DMS53 (cell line): ENCODE results near the gene ICA1L.

Experiments used
- DNase-seq: peaks from one replicate; lab custom pipeline; 2025; lab: John Stamatoyannopoulos, UW

ICA1L gene

DNA sequence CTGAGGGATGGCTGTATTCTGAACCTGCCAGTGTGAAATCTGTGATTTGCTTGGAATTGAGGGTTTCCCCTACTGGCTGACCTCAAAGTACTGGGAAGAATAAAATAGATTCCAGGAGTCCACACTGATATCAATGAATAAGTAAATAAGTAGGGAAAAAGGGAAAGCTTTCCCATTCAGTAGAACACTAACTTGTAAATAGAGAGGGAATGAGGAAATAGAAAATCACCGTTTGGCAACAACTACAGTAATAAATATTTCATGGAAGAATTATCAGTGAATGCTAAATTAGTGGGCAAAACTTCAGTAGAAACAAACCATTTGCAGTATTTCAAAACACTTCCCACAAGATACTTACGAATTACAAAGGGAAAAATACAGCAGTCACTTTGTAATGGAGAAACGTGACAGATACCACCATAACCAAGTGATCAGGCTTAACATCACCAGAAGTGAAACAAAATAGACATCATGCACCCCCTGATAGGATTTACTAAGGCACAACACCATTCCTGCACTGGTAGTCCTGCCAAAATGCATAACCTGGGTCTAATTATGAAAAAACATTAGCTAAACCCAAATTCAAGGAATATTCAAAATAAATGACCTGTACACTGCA, 88.5 kb downstream of the ICA1L start:
- no peak for DNase-seq

DNA sequence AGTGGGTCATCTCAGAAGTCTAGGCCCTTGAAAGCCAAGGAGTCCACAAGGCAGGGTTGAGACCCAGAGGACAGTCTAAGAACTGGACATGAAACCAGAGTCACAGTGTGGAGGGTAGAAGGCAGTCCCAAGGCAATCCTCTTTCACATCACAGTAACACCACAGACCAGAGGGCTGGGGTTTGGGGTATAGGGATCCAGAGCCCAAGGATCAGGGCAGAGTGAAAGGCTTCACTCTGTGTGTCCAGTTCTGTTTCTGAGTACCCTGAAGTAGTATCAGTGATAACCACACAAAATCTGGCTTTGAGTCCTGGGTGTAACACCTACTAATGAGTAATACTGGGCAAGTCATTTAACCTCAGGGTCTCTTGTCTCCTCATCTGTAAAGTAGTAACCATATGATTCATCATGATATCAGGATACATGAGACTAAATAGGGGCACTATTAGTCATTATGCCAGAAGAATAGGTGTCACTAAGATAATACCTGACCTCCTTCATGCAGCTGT, 91.0 kb downstream of the ICA1L start:
- no peak for DNase-seq

DNA sequence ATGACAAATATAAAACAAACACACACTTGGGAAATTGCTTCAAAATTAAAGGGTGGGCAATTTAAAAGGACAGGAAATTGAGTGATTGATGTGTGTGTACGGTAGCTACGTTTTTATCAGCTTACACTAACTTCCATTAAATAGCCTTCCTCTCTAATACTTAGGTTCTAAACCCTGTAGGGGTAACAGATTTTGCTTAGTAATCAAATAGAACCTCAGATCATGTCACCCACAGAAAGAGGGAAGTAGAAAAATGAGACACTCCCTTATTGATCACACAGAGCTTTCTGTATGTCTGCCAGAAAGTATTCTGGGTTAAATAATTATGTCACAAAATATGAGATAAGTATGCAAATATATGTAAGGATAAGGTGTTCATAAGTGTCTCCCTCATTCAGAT, 93.3 kb downstream of the ICA1L start:
- DNase-seq: no peak

DNA sequence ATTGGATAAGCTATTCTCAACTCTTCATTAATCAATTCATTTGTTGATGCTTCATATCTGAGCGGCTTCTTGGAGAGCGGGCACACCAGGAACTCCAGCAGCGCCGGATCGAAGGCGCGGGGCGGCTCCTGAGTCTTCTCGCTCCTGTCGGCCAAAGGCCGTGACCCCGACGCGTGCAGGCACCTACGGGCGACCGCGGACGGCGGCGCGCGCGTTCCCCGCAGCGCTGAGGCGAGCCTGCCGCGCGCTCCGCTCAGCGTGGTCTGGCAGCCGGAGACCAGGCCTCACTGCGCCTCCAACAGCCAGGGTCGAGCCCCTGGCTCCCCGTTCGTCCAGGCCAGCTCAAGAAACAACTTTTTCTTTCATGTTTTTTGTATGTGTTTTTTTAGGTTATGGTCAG, 97.5 kb downstream of the ICA1L start:
- no peak for DNase-seq

DNA sequence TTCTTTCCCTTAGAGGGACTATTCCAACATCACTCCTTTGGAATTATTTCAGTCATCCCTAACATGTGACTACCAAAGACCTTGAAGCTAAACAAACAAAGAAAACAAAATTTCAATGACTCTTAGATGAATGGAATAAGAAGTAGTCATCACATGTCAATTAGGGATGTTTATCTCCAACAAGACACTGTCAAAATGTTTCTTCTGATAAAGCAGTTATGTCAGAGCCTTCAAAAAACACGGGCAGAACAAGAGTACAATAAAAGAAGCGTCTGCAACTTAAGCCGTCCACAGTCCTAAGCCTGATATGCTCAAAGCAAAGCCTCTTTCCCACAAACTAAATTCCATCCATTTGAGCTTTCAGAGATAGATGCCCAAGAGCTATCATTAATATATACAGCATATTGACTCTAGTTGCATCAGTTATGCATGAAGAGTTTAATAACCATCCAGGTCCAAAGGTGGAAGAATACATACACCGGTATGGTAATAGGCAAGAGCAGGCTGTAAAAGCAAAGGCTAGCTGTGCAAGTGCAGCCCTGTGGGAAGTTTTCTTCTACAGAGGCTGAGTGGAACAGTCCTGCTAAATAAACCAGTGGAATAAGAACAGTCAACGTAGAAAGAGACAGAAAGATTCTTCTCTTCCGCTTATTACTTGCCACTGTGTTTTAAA, 98.1 kb downstream of the ICA1L start:
- no peak for DNase-seq

DNA sequence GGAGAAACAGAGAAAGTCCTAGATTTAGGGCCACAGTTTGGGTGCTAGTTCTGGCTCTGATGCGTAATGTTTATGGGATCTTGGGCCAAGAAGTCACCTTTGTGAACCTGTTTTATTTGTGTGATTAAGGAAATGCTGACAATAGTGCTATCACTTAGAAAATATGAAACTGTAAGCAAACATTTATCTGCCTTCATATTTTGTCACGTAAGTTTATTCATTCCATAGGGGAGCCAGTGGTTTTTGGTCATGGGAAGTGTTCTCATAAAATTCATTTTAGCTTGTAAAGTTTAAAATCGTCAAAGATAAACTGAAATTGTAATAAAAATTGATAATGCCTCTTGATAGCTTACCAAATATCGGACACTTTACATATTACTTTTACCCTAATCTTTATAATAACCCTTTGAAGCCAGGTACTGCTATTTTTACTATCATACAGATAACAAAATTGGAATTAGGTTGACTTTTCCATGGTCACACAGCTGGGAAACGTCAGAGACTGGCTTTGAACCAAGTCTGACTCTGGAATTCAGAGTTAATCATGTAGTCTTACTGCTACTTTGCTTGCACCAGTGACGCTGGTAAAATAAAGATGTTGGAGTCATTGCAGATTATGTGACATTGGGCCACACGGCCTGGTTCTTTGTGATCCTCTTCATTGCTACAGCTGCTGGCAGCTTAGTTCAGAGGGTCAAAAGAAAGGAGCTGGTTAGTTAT, 99.7 kb downstream of the ICA1L start:
- no peak for DNase-seq

DNA sequence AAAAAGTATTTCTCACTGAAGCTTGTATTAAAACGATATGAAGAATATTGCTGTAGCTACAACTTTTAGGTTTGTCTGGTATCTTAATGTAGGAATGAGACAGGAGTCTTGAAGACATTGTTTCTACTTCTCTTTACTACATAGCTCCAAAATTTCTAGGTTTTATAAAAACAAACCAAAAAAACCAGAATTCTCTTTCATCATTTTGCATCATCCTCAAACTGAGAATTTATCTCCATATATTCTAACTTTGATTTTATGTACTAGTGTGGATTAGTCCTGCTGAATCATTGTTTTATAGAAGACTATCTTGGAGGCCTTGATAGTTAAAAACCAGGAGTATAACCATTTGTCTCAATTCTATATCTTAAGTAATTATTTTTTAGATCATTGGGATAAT, 100.2 kb downstream of the ICA1L start:
- DNase-seq: no peak

DNA sequence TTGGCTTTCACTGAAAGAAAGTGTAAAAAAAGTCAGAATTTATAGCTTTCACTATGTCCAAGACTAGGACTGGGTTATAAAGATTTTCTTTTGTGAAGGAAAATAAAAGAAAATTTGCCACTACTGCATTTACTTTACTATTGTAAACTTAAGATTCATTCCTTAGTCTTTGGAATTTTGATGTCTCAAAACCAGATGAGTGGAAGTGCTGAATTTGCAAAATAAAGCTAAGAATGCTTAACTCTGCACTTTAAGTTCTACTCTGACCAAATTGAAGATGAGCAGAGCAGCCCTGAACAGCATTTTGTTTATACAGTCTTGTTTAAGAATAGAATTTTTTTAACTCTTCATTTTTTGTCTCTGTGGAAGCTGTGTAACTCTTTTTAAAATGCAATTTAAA, 102.4 kb downstream of the ICA1L start:
- DNase-seq: no peak

DNA sequence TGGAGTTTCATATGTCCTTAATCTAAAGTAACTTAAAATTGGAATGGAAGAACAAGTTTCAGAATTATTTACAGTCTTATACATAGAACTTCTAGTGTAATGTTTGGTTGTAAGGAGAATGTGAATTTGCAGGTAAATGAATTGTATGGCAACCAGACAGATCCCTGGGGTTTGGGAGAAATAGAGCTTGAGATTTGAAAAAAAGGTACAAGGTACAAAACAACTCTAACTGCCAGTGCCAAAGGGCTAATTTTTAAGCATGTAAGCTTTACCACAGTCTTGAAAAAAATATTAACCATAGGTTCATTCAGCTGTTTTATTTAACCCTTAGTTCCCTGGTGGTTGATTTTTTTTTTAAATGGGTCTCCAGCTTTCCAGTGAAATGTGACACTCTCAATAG, 103.3 kb downstream of the ICA1L start:
- no peak for DNase-seq

DNA sequence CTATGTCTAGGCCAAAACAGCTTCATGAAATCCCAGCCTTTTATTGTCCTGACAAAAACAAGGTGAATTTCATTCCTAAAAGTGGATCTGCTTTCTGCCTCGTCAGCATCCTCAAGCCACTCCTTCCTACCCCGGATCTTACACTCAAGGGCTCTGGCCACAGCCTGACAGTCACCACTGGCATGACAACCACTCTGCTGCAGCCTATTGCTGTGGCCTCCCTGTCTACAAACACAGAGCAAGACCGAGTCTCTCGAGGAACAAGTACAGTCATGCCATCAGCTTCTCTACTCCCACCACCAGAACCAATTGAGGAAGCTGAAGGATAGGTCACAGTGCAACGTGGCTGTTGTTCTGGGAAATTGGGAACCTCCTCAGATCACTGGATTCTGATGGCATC, 106.1 kb downstream of the ICA1L start:
- no peak for DNase-seq

DNA sequence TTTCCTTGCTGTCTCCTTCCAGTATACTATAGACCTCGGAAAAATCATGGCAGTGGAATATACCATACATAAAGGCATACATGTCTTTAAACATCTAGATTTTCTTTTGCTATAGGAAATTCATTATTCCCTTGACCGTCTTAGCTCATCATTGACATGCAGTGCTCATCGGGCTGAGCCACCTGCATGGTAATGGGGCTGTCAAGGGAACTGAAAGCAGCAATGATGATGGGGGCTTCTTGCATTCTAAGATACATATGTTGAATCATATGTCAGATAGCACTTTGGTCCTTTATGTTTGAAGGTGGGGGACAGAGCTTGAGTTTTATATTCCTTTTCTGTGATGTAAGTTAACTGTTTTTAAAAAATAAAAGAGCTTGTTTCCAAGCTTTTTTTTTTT, 106.6 kb downstream of the ICA1L start:
- DNase-seq: no peak

DNA sequence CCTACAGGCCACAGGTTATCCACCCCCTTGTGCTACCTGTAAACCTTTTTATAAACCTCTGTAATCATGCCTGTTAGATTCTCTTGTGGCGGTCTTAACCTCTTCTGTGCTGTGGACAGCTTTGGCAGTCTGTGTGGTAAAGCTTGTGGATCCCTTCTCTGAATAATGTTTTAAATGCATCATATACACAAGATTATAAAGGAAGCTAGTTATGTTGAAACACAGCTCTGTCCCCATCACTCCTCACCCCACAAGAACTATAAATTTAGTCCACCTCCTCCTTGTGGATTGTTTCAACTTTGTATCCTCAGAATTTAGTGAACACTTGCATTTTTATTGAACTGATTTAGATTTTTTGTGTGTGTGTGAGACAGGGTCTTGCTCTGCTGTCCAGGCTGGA, 107.7 kb downstream of the ICA1L start:
- DNase-seq: no peak

DNA sequence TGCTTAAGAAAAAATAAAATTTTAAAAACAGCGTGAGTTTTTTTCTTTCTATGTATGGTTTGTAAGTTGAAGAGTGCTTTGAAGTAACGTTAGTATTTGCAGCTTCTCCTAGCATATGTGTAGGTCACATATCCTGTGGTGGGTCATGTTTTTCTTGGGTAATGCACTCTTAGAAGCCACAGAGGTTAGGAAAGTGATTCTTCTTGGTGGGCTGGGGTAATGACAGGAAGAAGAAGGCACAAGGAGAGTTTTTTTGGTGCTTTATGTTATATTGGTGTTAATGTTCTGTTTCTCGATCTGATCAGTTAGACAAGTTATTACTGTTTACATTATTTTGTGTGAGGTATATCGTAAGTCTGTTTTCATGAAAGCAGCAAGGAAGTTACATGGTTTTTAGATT, 109.0 kb downstream of the ICA1L start:
- no peak for DNase-seq

DNA sequence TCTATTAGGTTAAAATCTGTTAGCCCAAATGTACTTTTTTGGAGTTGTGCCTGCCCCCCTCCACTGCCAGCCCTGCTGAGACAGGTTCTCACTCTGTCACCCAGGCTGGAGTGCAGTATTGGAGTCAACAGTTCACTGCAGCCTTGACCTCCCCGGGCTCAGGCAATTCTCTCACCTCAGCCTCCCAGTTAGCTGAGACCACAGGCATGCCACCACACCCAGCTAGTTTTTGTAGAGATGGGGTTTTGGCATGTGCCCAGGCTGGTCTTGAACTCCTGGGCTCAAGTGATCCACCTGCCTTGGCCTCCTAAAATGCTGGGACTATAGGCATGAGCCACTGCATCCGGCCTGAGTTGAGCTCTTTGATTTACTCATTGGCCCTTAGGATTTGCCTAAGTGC, 110.7 kb downstream of the ICA1L start:
- DNase-seq: no peak

DNA sequence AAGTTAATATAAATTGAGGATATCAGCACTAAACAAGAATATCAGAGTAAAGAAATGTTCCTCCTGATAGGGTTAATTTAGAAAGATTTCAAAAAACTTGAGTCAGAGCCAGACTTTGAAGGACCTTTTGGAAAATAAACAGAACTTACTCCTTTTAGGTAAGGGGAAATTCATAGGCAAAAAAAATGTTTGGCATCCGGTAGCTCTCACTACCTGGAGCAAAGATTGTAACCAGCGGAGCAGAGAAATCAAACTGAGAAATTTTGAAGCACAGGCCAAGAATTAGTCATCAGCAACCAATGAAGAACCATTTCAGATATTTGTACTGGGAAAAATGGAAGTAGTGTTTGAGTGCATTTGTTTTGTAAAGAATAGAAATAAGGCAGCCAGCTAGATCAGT, 113.0 kb downstream of the ICA1L start:
- no peak for DNase-seq

DNA sequence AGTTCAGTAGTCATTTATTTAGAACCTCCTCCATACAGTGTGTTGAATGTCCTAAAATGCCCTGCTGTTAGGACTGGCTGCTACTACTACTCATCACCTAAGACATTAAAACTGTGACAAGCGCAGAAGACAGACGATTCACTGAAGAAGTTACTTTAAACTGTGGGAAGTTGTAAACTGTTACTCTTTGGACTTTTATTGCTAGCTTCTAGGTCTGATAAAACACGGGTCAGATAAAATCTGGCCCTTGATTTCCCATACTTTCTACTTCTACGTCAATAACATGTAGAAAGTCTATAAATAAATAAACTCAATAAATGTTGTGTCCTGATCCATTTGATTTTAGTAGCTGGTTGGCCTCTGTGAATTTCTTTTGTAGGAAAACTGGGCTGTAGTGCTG, 113.4 kb downstream of the ICA1L start:
- DNase-seq: no peak

DNA sequence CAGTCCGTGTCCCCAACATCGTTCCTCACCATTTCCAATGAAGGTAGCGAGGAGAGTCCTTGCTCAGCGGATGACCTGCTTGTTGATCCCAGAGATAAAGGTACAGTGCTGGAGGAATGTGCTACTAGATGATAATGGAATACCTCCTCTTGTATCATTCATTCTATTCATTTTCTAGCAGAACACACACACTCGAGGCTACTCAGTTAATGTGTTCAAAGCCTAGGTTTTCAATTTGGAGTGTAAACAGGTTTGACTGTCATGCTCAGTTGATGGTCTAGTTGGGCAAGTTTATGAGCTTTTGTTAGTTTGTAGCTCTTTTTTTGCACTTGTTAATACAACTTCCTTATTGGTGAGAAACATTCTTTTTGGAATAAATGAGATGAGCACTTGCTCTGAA, 114.2 kb downstream of the ICA1L start:
- DNase-seq: no peak

DNA sequence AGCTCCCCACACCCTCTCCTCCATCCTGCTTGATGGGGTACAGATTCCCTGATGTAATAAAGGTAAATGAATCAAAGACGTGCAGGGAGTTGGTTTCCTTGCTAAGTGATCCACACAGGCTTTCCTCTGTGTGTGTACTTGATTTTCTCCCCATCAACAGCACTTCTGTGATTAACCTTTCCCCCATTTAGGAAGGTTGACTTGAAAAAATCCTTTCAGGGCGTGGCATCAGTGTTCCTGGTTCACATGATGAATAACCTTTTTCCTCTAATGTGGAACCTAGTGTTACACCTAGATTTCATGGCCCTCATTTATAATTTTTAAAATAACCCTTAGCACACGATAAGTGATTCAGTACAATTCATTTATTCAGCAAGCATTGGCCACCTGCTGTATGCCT, 115.0 kb downstream of the ICA1L start:
- no peak for DNase-seq

DNA sequence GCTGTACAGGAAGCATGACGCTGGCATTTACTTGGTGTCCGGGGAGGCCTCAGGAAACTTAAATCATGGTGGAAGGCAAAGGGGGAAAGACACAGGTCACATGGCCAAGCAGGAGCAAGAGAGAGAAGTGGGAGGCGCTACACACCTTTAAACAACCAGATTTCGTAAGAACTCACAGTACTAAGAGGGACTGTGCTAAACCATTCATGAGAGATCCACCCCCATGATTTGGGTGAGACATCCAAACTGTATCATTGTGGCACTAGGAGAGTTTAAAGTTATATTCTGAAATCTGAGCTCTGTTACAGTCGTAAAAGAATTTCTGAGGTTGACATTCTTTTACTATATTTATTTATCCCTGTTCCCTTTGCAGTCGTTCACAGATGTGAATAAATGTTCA, 116.6 kb downstream of the ICA1L start:
- DNase-seq: no peak

DNA sequence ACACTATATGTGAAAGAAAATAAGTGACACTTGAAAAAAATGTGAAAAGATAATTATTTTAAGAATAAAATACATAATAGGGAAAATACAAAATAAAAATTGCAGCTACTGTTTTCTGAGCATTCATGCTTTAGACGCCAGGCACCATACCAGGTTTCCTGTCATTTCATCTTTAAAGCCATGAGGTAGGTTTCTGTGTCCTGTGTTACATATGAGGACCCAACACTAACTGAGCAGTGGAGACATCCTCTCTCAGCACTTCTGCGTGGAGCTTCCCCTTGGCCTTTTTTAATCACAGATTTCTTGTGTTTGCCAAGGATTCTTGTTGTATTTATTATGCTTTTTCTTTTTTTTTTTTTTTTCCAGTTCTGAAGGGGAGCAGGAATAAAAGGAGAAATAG, 119.5 kb downstream of the ICA1L start:
- no peak for DNase-seq

DNA sequence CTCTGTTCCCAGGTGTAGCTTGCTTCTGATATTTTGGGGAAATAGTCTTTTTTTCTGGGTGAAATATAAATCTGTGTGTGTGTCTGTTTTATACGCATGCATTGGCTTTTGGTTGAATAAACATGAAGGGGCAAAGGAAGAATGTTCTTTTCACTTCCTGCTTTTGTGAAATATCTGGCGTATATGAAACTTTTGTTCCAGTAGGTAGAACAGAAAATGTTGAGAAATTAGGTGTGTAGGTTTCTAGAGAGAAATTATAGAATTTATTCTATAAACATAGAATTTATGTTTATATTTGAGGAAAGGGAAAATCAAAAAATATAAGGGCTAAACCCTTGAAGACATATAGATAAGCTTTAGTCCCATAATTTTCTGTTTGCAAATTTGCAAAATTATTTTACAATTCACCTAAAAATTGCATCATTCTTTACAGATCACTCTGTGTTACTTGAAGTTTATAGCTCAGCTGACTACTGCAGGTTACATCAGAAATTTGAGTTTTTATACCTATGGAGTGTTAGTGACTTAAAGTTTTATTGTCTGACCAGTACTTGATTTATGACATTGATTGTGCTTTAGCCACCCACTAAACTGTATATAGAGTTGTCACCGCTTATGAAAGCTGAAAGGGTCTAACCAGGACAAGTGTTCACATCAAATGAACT, 120.7 kb downstream of the ICA1L start:
- DNase-seq: no peak

DNA sequence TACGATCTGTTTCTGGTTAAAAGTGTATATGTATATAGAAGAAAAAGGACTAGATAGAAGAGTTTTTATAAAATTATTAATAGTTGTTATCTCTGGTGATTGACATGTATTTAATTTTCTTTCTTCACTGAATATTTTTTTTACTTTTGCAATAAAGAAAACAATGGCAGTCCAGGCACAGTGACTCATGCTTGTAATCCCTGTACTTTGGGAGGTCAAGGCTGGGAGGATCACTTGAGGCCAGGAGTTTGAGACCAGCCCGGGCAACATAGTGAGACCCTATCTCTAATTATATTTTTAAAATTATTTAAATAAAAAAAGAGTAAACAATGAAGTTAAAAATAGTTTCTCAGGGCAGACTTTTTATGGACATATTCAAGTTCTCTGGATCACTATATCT, 122.1 kb downstream of the ICA1L start:
- DNase-seq: no peak

DNA sequence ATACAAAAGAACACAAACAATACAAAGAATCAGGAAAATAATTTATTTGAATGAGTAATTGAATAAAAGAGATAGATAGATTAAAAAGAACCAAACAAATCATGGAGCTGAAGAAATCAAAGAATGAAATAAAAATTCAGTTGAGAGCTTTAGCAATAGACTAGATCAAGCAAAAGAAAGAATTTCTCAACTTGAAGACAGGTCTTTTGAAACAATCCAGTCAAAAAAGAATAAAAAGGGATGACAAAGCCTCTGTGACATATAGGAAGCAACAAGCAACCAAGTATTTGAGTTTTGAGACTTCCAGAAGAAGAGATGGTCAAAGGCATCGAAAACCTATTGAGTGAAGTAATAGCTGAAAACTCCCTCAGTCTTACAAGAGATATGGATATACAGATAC, 128.0 kb downstream of the ICA1L start:
- DNase-seq: no peak
